T-helper 1 cell treated with Interleukin-12 subunit alpha and Interleukin-12 subunit beta and Interleukin-4 antibody, amounts not matched to agents 30 ng/mL and 1 ng/mL, for 36 hours (primary cell): Measurements from ENCODE around the gene F11R. TPM values are rescaled to one million over a fixed set of nuclear protein-coding genes. Genes with fewer than 3 reads are reported as not detected.

ENCODE experiments used
- total RNA-seq: library from RNA; stranded (reverse); gene quantifications from 2 replicates; pipeline ENCODE4 v1.2.3, GENCODE V29; 2022

Gene F11R
- total RNA-seq, 1 donor from 2014 or later, result 17.4 TPM

Other genes with a start within 250 kb of the F11R start
- 3.0 and 3.9 TPM in 2 replicates for gene LY9, start 225.0 kb downstream of the F11R start, total RNA-seq
- 1.9 and 2.2 TPM in 2 replicates for gene CD244, start 158.3 kb downstream of the F11R start, total RNA-seq
- not detected in 2 replicates for gene ITLN1, start 136.0 kb downstream of the F11R start, total RNA-seq
- gene ITLN2, start 66.3 kb downstream of the F11R start, total RNA-seq, result not detected in 2 replicates
- 40.8 and 43.5 TPM in 2 replicates for gene TSTD1, start 17.8 kb upstream of the F11R start, total RNA-seq
- 78.3 and 86.9 TPM in 2 replicates for gene USF1, start 24.8 kb upstream of the F11R start, total RNA-seq
- gene ARHGAP30, start 48.7 kb upstream of the F11R start, total RNA-seq, result 301 and 314 TPM in 2 replicates
- gene NECTIN4, start 68.4 kb upstream of the F11R start, total RNA-seq, result not detected in 2 replicates
- gene KLHDC9, start 77.2 kb upstream of the F11R start, total RNA-seq, result not detected in 2 replicates
- 71.4 and 71.5 TPM in 2 replicates for gene PFDN2, start 96.9 kb upstream of the F11R start, total RNA-seq
- gene NIT1, start 97.0 kb upstream of the F11R start, total RNA-seq, result 39.1 and 40.6 TPM in 2 replicates
- 41.5 and 47.6 TPM in 2 replicates for gene DEDD, start 111.5 kb upstream of the F11R start, total RNA-seq
- gene UFC1, start 132.8 kb upstream of the F11R start, total RNA-seq, result 109 TPM in 2 replicates
- gene USP21, start 138.3 kb upstream of the F11R start, total RNA-seq, result 30.6 and 33.6 TPM in 2 replicates
- gene PPOX, start 145.3 kb upstream of the F11R start, total RNA-seq, result 29.5 and 30.7 TPM in 2 replicates
- 56.3 and 58.4 TPM in 2 replicates for gene B4GALT3, start 156.4 kb upstream of the F11R start, total RNA-seq
- gene ADAMTS4, start 177.9 kb upstream of the F11R start, total RNA-seq, result 2.2 and 2.4 TPM in 2 replicates
- gene NDUFS2, start 181.2 kb upstream of the F11R start, total RNA-seq, result 82.8 and 88.5 TPM in 2 replicates
- 1.7 and 2.9 TPM in 2 replicates for gene FCER1G, start 194.1 kb upstream of the F11R start, total RNA-seq
- gene APOA2, start 202.5 kb upstream of the F11R start, total RNA-seq, result not detected in 2 replicates
- gene TOMM40L, start 204.9 kb upstream of the F11R start, total RNA-seq, result 26.4 and 27.1 TPM in 2 replicates
- not detected in 2 replicates for gene NR1I3, start 217.1 kb upstream of the F11R start, total RNA-seq
- gene PCP4L1, start 237.6 kb upstream of the F11R start, total RNA-seq, result 0.15 and 0.29 TPM in 2 replicates